NCI-H187 treated with DMSO at 0.1 percent for 48 hours (cell line): Measurements from ENCODE around the gene SLC16A3.

Experiments used
- DNase-seq: peaks from one replicate; lab custom pipeline; 2025; lab: John Stamatoyannopoulos, UW

Gene SLC16A3

DNA sequence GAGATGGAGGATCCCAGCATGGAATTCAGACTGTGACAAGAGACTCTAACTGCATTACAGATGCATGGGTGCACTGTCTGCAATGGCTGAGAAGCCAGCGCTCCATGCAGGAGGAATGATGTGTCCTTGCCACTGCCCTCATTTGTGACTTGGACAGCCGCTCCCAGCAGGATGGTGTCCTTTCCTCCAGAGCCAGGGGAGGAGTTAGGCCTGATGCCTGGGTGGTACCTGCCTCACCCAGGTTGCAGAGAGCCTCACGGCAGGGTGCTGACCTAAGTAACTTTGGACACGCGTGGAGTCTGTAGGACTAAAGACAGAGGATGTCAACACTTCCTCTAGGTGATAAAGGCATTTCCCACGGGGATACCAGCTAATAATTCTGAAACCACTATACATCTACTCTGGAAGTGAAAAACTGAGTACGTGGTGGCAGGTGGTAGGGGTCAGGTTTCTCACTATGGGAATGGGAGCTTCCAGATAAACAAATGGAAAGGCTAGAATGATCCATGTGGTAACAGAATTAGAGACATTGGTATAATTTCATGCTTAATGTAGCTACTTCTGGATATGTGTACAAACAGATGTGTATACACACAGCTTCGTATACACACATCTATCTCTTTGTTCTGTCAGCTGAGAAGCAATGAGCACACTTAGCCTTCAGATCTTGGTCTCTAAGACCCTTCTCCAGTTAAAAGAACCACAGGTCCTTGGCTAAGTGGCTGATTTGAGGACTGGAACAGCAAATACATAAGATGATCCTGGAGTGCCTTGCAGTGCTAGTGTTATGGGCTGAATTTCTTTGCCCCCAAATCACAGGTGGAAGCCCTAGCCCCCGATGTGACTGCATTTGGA lies 58.4 kb downstream of the SLC16A3 start:
- DNase-seq = no peak

GRCh38 chr17:82287868-82288801 lies 59.3 kb downstream of the SLC16A3 start:
- peak; percentile 93 for DNase-seq
